Loucy (cell line): ENCODE measurements around the gene PCDHGA6.
"Not testable (repeated sequence)": the region's sequence is repeated elsewhere in the genome, so short reads cannot be mapped to it uniquely, and the experiment has no call there.

Source experiments
- H2AFZ ChIP-seq: fragments of 200-600 bp; sonication (generic); 2 replicates; pipeline ENCODE4 v1.6.0; 2016; ENCODE audit warnings: antibody characterized with exemption, mild to moderate bottlenecking, low read length, moderate library complexity
- H3F3A ChIP-seq: fragments of 200-600 bp; 2 replicates; pipeline ENCODE4 v1.6.0; 2016; ENCODE audit warnings: antibody characterized with exemption, low read depth, mild to moderate bottlenecking
- H3K27me3 ChIP-seq: fragments of 200-600 bp; sonication (generic); 2 replicates; pipeline ENCODE4 v1.6.1; 2014; ENCODE audit warnings: low read length, mild to moderate bottlenecking; ENCODE audit not compliant: insufficient read depth, poor library complexity, severe bottlenecking
- H3K36me3 ChIP-seq: fragments of 200-600 bp; sonication (generic); 2 replicates; pipeline ENCODE4 v1.6.1; 2016; ENCODE audit warnings: low read length; ENCODE audit not compliant: insufficient read depth
- H3K4me1 ChIP-seq: fragments of 200-600 bp; sonication (generic); 2 replicates; pipeline ENCODE4 v1.5.1; 2014; ENCODE audit warnings: low read length, mild to moderate bottlenecking; ENCODE audit not compliant: insufficient read depth, poor library complexity, severe bottlenecking
- H3K4me2 ChIP-seq: fragments of 200-600 bp; sonication (generic); 2 replicates; pipeline ENCODE4 v1.6.0; 2014; ENCODE audit warnings: antibody characterized with exemption, low read length, low read depth, mild to moderate bottlenecking; ENCODE audit not compliant: poor library complexity, severe bottlenecking
- H3K4me3 ChIP-seq: fragments of 200-600 bp; sonication (generic); 2 replicates; pipeline ENCODE4 v1.5.1; 2014; ENCODE audit warnings: low read length, mild to moderate bottlenecking, mixed read lengths; ENCODE audit not compliant: poor library complexity, severe bottlenecking
- H3K79me2 ChIP-seq: fragments of 200-600 bp; sonication (generic); 2 replicates; pipeline ENCODE4 v1.6.1; 2014; ENCODE audit warnings: low read length; ENCODE audit not compliant: insufficient read depth
- H3K9ac ChIP-seq: fragments of 200-600 bp; sonication (generic); 2 replicates; pipeline ENCODE4 v1.6.0; 2014; ENCODE audit warnings: mild to moderate bottlenecking, low read depth, low read length, moderate library complexity; ENCODE audit not compliant: poor library complexity, severe bottlenecking
- H3K9me2 ChIP-seq: fragments of 200-600 bp; sonication (generic); replicated peaks from 2 replicates; pipeline ENCODE4 v1.6.1; 2016; ENCODE audit warnings: low read depth, low read length, mixed read lengths
- H3K9me3 ChIP-seq: fragments of 200-600 bp; sonication (generic); 2 replicates; pipeline ENCODE4 v1.6.1; 2014; ENCODE audit warnings: mild to moderate bottlenecking, antibody characterized with exemption, low read length, low read depth; ENCODE audit not compliant: insufficient read depth
- H4K20me1 ChIP-seq: fragments of 200-600 bp; sonication (generic); 2 replicates; pipeline ENCODE4 v1.6.0; 2014; ENCODE audit warnings: antibody characterized with exemption, low read length, mild to moderate bottlenecking; ENCODE audit not compliant: insufficient read depth, poor library complexity, severe bottlenecking
- CTCF ChIP-seq: fragments of 200-600 bp; sonication (generic); conservative IDR thresholded peaks from 2 replicates; pipeline ENCODE4 v1.5.1; 2014; ENCODE audit warnings: mild to moderate bottlenecking, antibody characterized with exemption, low read length
- EZH2phosphoT487 ChIP-seq: fragments of 200-600 bp; IDR thresholded peaks from 2 replicates; pipeline ENCODE4 v1.6.1; 2018; ENCODE audit warnings: antibody characterized with exemption, mild to moderate bottlenecking, moderate library complexity, borderline replicate concordance

The PCDHGA6 gene

GRCh38 chr5:141417494-141418172 is 43.9 kb downstream of the PCDHGA6 start, which contains the start of gene PCDHGB7:
Gene PCDHGB7, plus strand, starts transcription at chr5:141417677. Its CDS starts 183 bp downstream, at chr5:141417860.
- not testable (repeated sequence) for H3K9me2 ChIP-seq, H3K79me2 ChIP-seq, H3K9me3 ChIP-seq, H3K27me3 ChIP-seq, H2AFZ ChIP-seq, H4K20me1 ChIP-seq, H3K9ac ChIP-seq, H3K4me2 ChIP-seq, H3K36me3 ChIP-seq, H3K4me1 ChIP-seq, H3F3A ChIP-seq
- H3K4me3 ChIP-seq, result peak within 1 kb of the TSS; percentile 21
- peak; percentile 60 for TF ChIP-seq CTCF

GRCh38 chr5:141419074-141419880 is 45.6 kb downstream of the PCDHGA6 start:
- no peaks in the 10 kb centered on the region for H3K27me3 ChIP-seq
- H3K36me3 ChIP-seq, result no peaks in the 10 kb centered on the region
- no peaks in the 10 kb centered on the region for H3F3A ChIP-seq
- H3K9me2 ChIP-seq, result no peaks in the 10 kb centered on the region
- H3K4me1 ChIP-seq, result no peaks in the 10 kb centered on the region
- H3K79me2 ChIP-seq, result no peaks in the 10 kb centered on the region
- H2AFZ ChIP-seq, result no peak overlapping the region
- H3K9ac ChIP-seq, result no peak overlapping the region
- TF ChIP-seq CTCF (no peak), EZH2phosphoT487 (no peak)
- no peak overlapping the region for H3K4me2 ChIP-seq
- H3K4me3 ChIP-seq, result no peak overlapping the region
- H4K20me1 ChIP-seq, result no peaks in the 10 kb centered on the region
- H3K9me3 ChIP-seq, result no peaks in the 10 kb centered on the region

- Histone ChIP-seq H3K79me2 (no peaks in the 10 kb centered on the region), H3K36me3 (no peaks in the 10 kb centered on the region), H3K27me3 (no peaks in the 10 kb centered on the region), H3K9me2 (no peaks in the 10 kb centered on the region), H3K4me2 (no peak within 1 kb of the TSS), H2AFZ (no peak within 1 kb of the TSS), H3K9ac (no peak within 1 kb of the TSS), H3F3A (no peaks in the 10 kb centered on the region), H3K9me3 (no peaks in the 10 kb centered on the region), H4K20me1 (no peaks in the 10 kb centered on the region), H3K4me1 (no peaks in the 10 kb centered on the region), H3K4me3 (no peak within 1 kb of the TSS)
- TF ChIP-seq CTCF (peak; percentile 55), EZH2phosphoT487 (no peak)
Measured at GRCh38 chr5:141420855-141421488, 47.3 kb downstream of the PCDHGA6 start, which contains the start of gene PCDHGA11. Gene PCDHGA11, plus strand, starts transcription at chr5:141421051. Its CDS starts 177 bp downstream, at chr5:141421228.
